ENCODE results near the gene SHISA3. TPM values are rescaled to one million over a fixed set of nuclear protein-coding genes. Genes with fewer than 3 reads are reported as not detected.

SHISA3 gene
- total RNA-seq, 1 donor from 2014 or later: 0.46 TPM

DNA sequence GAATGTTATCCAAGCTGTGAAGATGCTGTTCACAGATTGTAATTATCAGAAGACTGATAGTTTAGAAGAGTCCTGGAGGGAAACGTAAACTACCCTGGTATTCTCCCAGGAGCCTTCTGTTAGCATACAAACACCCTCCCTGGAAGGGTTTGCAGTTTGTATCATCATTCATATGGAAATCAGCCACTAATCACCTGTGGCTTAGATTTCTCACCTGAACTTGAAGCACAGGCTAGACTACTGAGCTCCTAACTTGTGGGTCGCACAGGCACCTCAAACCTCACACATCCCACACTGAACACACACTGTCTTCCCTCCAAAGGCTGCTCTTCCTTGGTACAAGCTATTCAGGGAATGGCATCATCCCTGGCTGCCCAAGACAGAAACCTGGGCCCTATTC is 30.7 kb downstream of the SHISA3 start:
- intact Hi-C loops (cut with DNase I): no loop called here
- no peak for DNase-seq (ENCODE audit: low spot score)

DNA sequence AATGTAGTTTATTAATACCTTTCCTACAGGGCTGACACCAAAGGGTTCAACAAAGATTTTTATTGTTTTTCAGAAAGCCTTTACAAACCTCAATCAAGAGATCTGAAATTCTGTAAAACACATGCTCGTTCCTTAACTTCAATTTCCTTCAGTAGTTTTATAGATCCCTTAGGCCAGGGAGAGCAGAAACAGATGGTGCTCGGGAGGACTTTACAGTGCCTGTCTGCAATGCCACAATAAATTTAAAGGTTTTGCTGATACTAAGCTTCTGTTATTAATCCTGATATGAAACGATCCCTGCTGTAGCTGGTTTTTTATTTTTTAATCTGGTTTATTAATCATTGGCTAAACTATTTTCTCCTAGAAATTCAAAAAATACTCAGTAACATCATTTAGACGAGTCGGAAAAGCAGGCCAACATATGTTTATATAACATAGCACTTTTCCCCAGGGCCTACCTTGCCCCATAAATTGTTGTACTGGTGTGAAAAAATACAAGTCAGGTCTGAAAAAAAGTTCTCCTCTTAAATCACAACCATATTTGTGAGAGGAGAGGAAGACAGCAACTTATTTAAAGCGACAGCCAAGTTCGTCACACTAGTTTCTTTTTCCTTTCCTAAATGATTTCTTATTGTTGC is 39.8 kb downstream of the SHISA3 start:
- intact Hi-C loops (cut with DNase I): no loop called here
- no peak for DNase-seq (ENCODE audit: low spot score)

DNA sequence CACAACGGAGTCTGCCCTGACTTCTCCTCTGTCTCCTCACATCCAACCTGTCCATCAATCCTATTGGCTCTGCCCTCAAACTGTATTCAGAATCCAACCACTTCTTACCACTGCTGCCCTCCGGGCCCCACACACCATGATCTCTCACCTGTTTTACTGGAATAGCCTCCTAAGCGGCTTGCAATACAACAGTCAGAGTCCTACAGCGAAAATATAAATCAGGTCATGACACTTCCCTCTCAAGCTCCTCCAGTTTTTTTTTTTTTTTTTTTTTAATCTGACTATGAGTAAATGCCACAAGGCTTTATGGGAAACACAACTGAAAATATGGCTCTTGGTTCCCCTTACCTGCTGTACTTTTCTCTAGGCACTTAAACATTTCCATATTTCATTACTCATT is 42.8 kb downstream of the SHISA3 start:
- intact Hi-C loops (cut with DNase I): no loop called here
- DNase-seq (ENCODE audit: low spot score): no peak

DNA sequence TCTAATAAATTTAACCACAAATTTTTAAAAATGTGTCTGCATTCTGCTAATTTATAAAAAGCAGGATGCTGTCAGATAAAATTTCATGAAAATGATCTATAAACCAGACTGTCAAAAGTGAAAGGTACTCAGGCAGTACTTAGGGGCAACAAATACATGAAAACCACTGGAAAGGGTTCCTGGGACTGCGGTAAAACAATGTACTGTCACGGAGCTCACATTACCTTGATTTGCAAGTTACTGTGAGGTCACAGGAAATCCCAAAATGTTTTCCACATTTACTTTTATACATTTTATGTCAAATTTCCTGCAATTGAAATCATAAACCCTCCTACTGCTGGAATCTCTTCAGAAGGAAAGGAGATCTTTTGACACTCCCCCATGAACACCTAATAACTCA is 45.3 kb downstream of the SHISA3 start:
- intact Hi-C loops (cut with DNase I): no loop called here
- no peak for DNase-seq (ENCODE audit: low spot score)

DNA sequence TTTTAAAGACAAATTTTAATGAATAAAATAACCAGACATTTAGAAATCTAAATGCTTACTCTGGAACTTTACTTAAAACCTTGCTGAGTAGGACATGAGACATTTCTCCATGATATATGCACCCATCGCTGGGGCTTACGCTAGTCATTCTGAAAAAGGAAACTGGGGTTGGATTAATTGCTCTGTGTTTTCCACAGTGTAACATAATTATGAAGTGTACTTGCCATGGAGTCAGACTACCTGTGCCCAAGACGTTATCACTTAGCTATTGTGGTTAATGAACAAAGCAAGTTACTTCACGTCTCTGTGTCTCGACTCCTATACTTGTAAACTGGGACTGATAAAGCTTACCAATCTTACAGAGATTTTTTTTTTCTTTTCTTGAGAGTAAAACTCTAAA is 47.8 kb downstream of the SHISA3 start:
- no peak for DNase-seq (ENCODE audit: low spot score)
- intact Hi-C loops (cut with DNase I): no loop called here

DNA sequence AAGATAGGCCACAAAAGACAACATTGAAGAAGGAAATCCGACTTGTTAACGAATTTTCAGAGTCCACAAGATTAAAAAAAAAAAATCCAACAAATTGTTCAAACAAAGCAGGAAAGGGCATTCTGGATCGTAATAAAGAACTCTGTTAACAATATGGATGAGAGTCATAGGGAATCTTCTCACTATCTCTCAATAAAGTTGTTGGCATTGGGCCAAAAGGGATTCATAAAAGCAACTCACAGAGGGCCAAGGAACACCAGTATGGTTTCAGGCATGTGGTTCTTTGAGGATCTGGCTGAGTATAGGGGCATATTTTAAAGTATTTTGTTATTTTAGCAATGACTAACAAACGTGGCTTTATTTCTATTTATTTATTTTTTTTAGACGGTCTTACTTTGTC is 49.5 kb downstream of the SHISA3 start:
- intact Hi-C loops (cut with DNase I): no loop called here
- DNase-seq (ENCODE audit: low spot score): no peak

Other genes starting within 250 kb of the SHISA3 start
- gene BEND4, start 244.8 kb upstream of the SHISA3 start, total RNA-seq: not detected